HepG2 (cell line): ENCODE measurements around the gene ZNF91. TPM values are rescaled to one million over a fixed set of nuclear protein-coding genes. Genes with fewer than 3 reads are reported as not detected.
A peak's percentile ranks its signal among the peaks of the same experiment; 100 is the strongest.

ENCODE experiments used
- HDAC2 ChIP-seq: sonication (generic); formaldehyde crosslinking; IDR thresholded peaks from 2 replicates; pipeline ENCODE4 v1.4.0; 2020; ENCODE audit warnings: missing genetic modification reagents
- HMGXB4 ChIP-seq, 2 experiments: sonication (generic) in 1 of 2; formaldehyde crosslinking in 1 of 2; IDR thresholded peaks; 2 replicates each; pipeline versions ENCODE4 v1.4.0 to v1.6.1; 2018 to 2020; ENCODE audit warnings: missing genetic modification reagents in 2 of 2, borderline replicate concordance in 1 of 2, low read depth in 1 of 2, mild to moderate bottlenecking in 1 of 2, missing biosample characterization in 1 of 2
- HNF4A ChIP-seq: sonication (generic); formaldehyde crosslinking; IDR thresholded peaks from 2 replicates; pipeline ENCODE4 v1.4.0; 2020; ENCODE audit warnings: missing genetic modification reagents
- HNF4G ChIP-seq, 2 experiments: sonication (generic) in 1 of 2; formaldehyde crosslinking in 1 of 2; IDR thresholded peaks; 2 replicates each; pipeline versions ENCODE4 v1.4.0 to v1.6.1; 2011 to 2020; ENCODE audit warnings: borderline replicate concordance in 2 of 2, low read depth in 2 of 2, mild to moderate bottlenecking in 2 of 2, low read length in 1 of 2, missing genetic modification reagents in 1 of 2, moderate library complexity in 1 of 2
- JDP2 ChIP-seq: sonication (generic); formaldehyde crosslinking; IDR thresholded peaks from 2 replicates; pipeline ENCODE4 v1.8.1; 2022; ENCODE audit warnings: missing genetic modification reagents, borderline replicate concordance
- SMYD3 ChIP-seq: sonication (generic); formaldehyde crosslinking; IDR thresholded peaks from 2 replicates; pipeline ENCODE4 v1.8.1; 2023; ENCODE audit warnings: mild to moderate bottlenecking, missing genetic modification reagents
- STAG1 ChIP-seq: sonication (generic); formaldehyde crosslinking; IDR thresholded peaks from 2 replicates; pipeline ENCODE4 v1.4.0; 2020; ENCODE audit warnings: missing genetic modification reagents
- TEAD3 ChIP-seq: optimal IDR thresholded peaks from 2 replicates; pipeline ENCODE3; 2016; ENCODE audit warnings: borderline replicate concordance
- ZEB1 ChIP-seq: IDR thresholded peaks from 2 replicates; pipeline ENCODE4 v1.6.1; 2012; ENCODE audit warnings: mild to moderate bottlenecking, low read depth, inconsistent platforms; ENCODE audit not compliant: insufficient replicate concordance
- ZNF282 ChIP-seq: fragments of 450-650 bp; IDR thresholded peaks from 2 replicates; pipeline ENCODE4 v1.6.1; 2018; ENCODE audit not compliant: partially characterized antibody
- ZNF383 ChIP-seq: sonication (generic); formaldehyde crosslinking; IDR thresholded peaks from 2 replicates; pipeline ENCODE4 v1.4.0; 2020; ENCODE audit warnings: missing genetic modification reagents, mild to moderate bottlenecking, borderline replicate concordance
- ZNF441 ChIP-seq: sonication (generic); formaldehyde crosslinking; IDR thresholded peaks from 2 replicates; pipeline ENCODE4 v1.7.0; 2021; ENCODE audit warnings: missing genetic modification reagents, borderline replicate concordance
- ZNF563 ChIP-seq: sonication (generic); formaldehyde crosslinking; IDR thresholded peaks from 2 replicates; pipeline ENCODE4 v1.8.0; 2022; ENCODE audit warnings: mild to moderate bottlenecking, moderate library complexity, missing genetic modification reagents
- ZNF574 ChIP-seq: sonication (generic); formaldehyde crosslinking; IDR thresholded peaks from 2 replicates; pipeline ENCODE4 v1.4.0; 2020; ENCODE audit warnings: missing genetic modification reagents
- ZNF629 ChIP-seq: sonication (generic); formaldehyde crosslinking; conservative IDR thresholded peaks from 2 replicates; pipeline ENCODE4 v1.5.0; 2020; ENCODE audit warnings: missing genetic modification reagents
- ZNF720 ChIP-seq: sonication (generic); formaldehyde crosslinking; IDR thresholded peaks from 2 replicates; pipeline ENCODE4 v1.4.0; 2020; ENCODE audit warnings: missing genetic modification reagents
- polyA plus RNA-seq, 8 experiments: library from polyadenylated mRNA; depleted of rRNA in 3 of 8; stranded (reverse) in 7 of 8; unstranded in 1 of 8; fragments of >200 nt; fragmentation: Illumina TruSeq in 4 of 8; extraction: Trizol in 4 of 8; gene quantifications; 2 replicates each; pipeline versions ENCODE4 v1.2.1 to v1.2.3, GENCODE V29; 2011 to 2016; ENCODE audit warnings: low read depth in 4 of 8, missing spikeins in 1 of 8, mixed read lengths in 1 of 8; ENCODE audit not compliant: insufficient read depth in 1 of 8
- total RNA-seq, 5 experiments: library from RNA; depleted of rRNA; stranded (reverse); fragments of >200 nt; fragmentation: Illumina TruSeq; extraction: Trizol; gene quantifications; 2 replicates each; pipeline ENCODE4 v1.2.3, GENCODE V29; 2016; ENCODE audit warnings: low read depth in 1 of 5
- TF ChIP-seq, protein P1 (sequence below), 2 experiments: sonication (generic) in 1 of 2; formaldehyde crosslinking in 1 of 2; IDR thresholded peaks; 2 replicates each; pipeline versions ENCODE4 v1.6.1 to v1.9.0; 2014 to 2022; ENCODE audit warnings: antibody characterized with exemption in 1 of 2, borderline replicate concordance in 1 of 2, inconsistent platforms in 1 of 2, low read depth in 1 of 2, missing genetic modification reagents in 1 of 2

ZNF91 gene
- total and polyA plus RNA-seq, 2 of the 13 experiments (the other 11 are each of a cell fraction or from before 2014, with no cell fraction given) = 19.4 to 21.5 TPM

DNA sequence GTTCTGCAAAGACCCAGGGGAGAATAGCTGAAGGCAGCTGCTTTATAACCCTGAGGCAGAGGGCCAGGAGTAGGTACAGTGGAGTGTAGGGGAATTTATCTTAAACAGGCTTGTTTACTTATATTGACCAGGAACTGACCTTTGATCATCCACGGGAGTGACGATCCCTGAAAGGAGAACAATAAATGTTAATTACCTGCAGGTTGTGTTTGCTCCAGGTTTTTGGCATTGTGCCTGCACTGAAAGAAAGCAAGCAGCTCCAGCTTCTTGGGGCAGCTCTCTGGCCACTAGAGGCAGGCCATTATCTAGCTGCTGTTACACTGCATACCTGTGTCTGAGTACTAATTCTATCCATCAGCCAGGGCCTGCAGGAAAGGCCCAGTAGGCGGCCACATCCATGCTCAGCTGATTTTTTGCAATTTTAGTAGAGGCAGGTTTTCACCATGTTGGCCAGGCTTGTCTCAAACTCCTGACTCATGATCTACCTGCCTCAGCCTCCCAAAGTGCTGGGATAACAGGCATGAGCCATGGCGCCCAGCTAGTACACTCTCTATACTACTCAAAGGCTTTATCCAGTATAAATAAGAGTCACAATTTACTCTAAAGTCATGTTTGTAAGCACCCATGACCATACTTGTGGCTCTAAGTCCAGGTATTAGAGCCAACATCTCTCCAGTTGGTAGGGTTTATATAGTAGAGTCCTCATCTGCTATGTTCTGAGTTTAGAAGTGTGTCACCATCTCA, 8.5 kb upstream of the ZNF91 start (continued):
- 0 out of 4 replicates have a peak, but pooled peaks of 1 of the 2 experiments have one; percentile 42 for TF ChIP-seq HMGXB4 (CRISPR knock-in tag; IDR thresholded peaks at IDR 0.05; ENCODE audit: borderline replicate concordance in 1 of 2, low read depth in 1 of 2)
- TF ChIP-seq ZNF574 (CRISPR knock-in tag) = no peak; the same call in 1 of the 2 replicates
- no peak for TF ChIP-seq ZNF563
- TF ChIP-seq ZEB1 = peak; percentile 63
- TF ChIP-seq SMYD3 (CRISPR knock-in tag) = no peak
- TF ChIP-seq, protein P1, sequence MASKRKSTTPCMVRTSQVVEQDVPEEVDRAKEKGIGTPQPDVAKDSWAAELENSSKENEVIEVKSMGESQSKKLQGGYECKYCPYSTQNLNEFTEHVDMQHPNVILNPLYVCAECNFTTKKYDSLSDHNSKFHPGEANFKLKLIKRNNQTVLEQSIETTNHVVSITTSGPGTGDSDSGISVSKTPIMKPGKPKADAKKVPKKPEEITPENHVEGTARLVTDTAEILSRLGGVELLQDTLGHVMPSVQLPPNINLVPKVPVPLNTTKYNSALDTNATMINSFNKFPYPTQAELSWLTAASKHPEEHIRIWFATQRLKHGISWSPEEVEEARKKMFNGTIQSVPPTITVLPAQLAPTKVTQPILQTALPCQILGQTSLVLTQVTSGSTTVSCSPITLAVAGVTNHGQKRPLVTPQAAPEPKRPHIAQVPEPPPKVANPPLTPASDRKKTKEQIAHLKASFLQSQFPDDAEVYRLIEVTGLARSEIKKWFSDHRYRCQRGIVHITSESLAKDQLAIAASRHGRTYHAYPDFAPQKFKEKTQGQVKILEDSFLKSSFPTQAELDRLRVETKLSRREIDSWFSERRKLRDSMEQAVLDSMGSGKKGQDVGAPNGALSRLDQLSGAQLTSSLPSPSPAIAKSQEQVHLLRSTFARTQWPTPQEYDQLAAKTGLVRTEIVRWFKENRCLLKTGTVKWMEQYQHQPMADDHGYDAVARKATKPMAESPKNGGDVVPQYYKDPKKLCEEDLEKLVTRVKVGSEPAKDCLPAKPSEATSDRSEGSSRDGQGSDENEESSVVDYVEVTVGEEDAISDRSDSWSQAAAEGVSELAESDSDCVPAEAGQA (IDR thresholded peaks at IDR 0.05; ENCODE audit: low read depth) = no peak
- TF ChIP-seq, protein P1 (CRISPR knock-in tag; IDR thresholded peaks at IDR 0.05; ENCODE audit: borderline replicate concordance) = no peak
- TF ChIP-seq ZNF629 (CRISPR knock-in tag) = no peak
- TF ChIP-seq ZNF282 = no peak
- TF ChIP-seq HNF4G (IDR thresholded peaks at IDR 0.05; ENCODE audit: borderline replicate concordance, low read depth, low read length) = peak; percentile 52; the same call in 1 of the 2 replicates
- peak; percentile 66; the same call in 1 of the 2 replicates for TF ChIP-seq HNF4G (CRISPR knock-in tag; IDR thresholded peaks at IDR 0.05; ENCODE audit: borderline replicate concordance, low read depth)
- 0 out of 2 replicates have a peak, but pooled peaks have one; percentile 13 for TF ChIP-seq HDAC2 (CRISPR knock-in tag)
- peak; percentile 33; the same call in 1 of the 2 replicates for TF ChIP-seq STAG1 (CRISPR knock-in tag)
- TF ChIP-seq JDP2 (CRISPR knock-in tag) = no peak
- TF ChIP-seq ZNF720 (CRISPR knock-in tag) = no peak
- peak; percentile 20 for TF ChIP-seq TEAD3
- peak; percentile 38; the same call in 1 of the 2 replicates for TF ChIP-seq ZNF441
- peak; percentile 64 for TF ChIP-seq HNF4A (CRISPR knock-in tag)
- no peak for TF ChIP-seq ZNF383 (CRISPR knock-in tag)
